HepG2 (cell line): Measurements from ENCODE around the gene DIAPH3. TPM values are rescaled to one million over a fixed set of nuclear protein-coding genes. Genes with fewer than 3 reads are reported as not detected.

ENCODE experiments used
- HBP1 ChIP-seq: IDR thresholded peaks from 2 replicates; pipeline ENCODE4 v1.6.1; 2016; ENCODE audit warnings: low read depth, control low read depth
- NONO ChIP-seq, 2 experiments: fragments of 450-650 bp in 1 of 2; sonication (generic) in 1 of 2; formaldehyde crosslinking in 1 of 2; IDR thresholded peaks in 1 of 2; conservative IDR thresholded peaks in 1 of 2; 2 replicates each; pipeline versions ENCODE4 v1.6.1 to v1.8.0; 2017 to 2022; ENCODE audit warnings: mild to moderate bottlenecking in 1 of 2, missing genetic modification reagents in 1 of 2, moderate library complexity in 1 of 2
- PHF8 ChIP-seq: sonication (generic); formaldehyde crosslinking; IDR thresholded peaks from 2 replicates; pipeline ENCODE4 v1.5.0; 2020; ENCODE audit warnings: missing genetic modification reagents
- SMAD1 ChIP-seq: sonication (generic); formaldehyde crosslinking; IDR thresholded peaks from 2 replicates; pipeline ENCODE4 v1.4.0; 2020; ENCODE audit warnings: missing genetic modification reagents, low read depth, mild to moderate bottlenecking, borderline replicate concordance
- SMAD3 ChIP-seq: sonication (generic); formaldehyde crosslinking; IDR thresholded peaks from 2 replicates; pipeline ENCODE4 v1.4.0; 2020; ENCODE audit warnings: missing genetic modification reagents
- ZNF180 ChIP-seq: sonication (generic); formaldehyde crosslinking; IDR thresholded peaks from 2 replicates; pipeline ENCODE4 v1.4.0; 2020; ENCODE audit warnings: low read depth, missing genetic modification reagents, borderline replicate concordance
- ZNF432 ChIP-seq: sonication (generic); formaldehyde crosslinking; IDR thresholded peaks from 2 replicates; pipeline ENCODE4 v1.5.0; 2020; ENCODE audit warnings: missing genetic modification reagents, mild to moderate bottlenecking, borderline replicate concordance
- ZNF468 ChIP-seq: sonication (generic); formaldehyde crosslinking; IDR thresholded peaks from 2 replicates; pipeline ENCODE4 v1.8.0; 2022; ENCODE audit warnings: mild to moderate bottlenecking, moderate library complexity, missing genetic modification reagents
- polyA plus RNA-seq, 8 experiments: library from polyadenylated mRNA; depleted of rRNA in 3 of 8; stranded (reverse) in 7 of 8; unstranded in 1 of 8; fragments of >200 nt; fragmentation: Illumina TruSeq in 4 of 8; extraction: Trizol in 4 of 8; gene quantifications; 2 replicates each; pipeline versions ENCODE4 v1.2.1 to v1.2.3, GENCODE V29; 2011 to 2016; ENCODE audit warnings: low read depth in 4 of 8, missing spikeins in 1 of 8, mixed read lengths in 1 of 8; ENCODE audit not compliant: insufficient read depth in 1 of 8
- total RNA-seq, 5 experiments: library from RNA; depleted of rRNA; stranded (reverse); fragments of >200 nt; fragmentation: Illumina TruSeq; extraction: Trizol; gene quantifications; 2 replicates each; pipeline ENCODE4 v1.2.3, GENCODE V29; 2016; ENCODE audit warnings: low read depth in 1 of 5
- TF ChIP-seq, protein P1 (sequence below): sonication (generic); formaldehyde crosslinking; IDR thresholded peaks from one replicate; pipeline ENCODE4 v1.5.1; 2020; ENCODE audit warnings: mild to moderate bottlenecking, missing genetic modification reagents; ENCODE audit errors: not compliant biosample characterization
- TF ChIP-seq, protein P2 (sequence below): fragments of 450-650 bp; IDR thresholded peaks from 2 replicates; pipeline ENCODE4 v1.6.1; 2017
- TF ChIP-seq, protein P3 (sequence below): IDR thresholded peaks from 2 replicates; pipeline ENCODE4 v1.6.1; 2016; ENCODE audit warnings: missing genetic modification reagents, missing compliant biosample characterization
- TF ChIP-seq, protein P4 (sequence below): IDR thresholded peaks from 2 replicates; pipeline ENCODE4 v1.4.0; 2020; ENCODE audit warnings: mild to moderate bottlenecking, missing genetic modification reagents

The DIAPH3 gene
- total and polyA plus RNA-seq, 2 of the 13 experiments (the other 11 are each of a cell fraction or from before 2014, with no cell fraction given): 4.0 to 9.3 TPM

- TF ChIP-seq, protein P1, sequence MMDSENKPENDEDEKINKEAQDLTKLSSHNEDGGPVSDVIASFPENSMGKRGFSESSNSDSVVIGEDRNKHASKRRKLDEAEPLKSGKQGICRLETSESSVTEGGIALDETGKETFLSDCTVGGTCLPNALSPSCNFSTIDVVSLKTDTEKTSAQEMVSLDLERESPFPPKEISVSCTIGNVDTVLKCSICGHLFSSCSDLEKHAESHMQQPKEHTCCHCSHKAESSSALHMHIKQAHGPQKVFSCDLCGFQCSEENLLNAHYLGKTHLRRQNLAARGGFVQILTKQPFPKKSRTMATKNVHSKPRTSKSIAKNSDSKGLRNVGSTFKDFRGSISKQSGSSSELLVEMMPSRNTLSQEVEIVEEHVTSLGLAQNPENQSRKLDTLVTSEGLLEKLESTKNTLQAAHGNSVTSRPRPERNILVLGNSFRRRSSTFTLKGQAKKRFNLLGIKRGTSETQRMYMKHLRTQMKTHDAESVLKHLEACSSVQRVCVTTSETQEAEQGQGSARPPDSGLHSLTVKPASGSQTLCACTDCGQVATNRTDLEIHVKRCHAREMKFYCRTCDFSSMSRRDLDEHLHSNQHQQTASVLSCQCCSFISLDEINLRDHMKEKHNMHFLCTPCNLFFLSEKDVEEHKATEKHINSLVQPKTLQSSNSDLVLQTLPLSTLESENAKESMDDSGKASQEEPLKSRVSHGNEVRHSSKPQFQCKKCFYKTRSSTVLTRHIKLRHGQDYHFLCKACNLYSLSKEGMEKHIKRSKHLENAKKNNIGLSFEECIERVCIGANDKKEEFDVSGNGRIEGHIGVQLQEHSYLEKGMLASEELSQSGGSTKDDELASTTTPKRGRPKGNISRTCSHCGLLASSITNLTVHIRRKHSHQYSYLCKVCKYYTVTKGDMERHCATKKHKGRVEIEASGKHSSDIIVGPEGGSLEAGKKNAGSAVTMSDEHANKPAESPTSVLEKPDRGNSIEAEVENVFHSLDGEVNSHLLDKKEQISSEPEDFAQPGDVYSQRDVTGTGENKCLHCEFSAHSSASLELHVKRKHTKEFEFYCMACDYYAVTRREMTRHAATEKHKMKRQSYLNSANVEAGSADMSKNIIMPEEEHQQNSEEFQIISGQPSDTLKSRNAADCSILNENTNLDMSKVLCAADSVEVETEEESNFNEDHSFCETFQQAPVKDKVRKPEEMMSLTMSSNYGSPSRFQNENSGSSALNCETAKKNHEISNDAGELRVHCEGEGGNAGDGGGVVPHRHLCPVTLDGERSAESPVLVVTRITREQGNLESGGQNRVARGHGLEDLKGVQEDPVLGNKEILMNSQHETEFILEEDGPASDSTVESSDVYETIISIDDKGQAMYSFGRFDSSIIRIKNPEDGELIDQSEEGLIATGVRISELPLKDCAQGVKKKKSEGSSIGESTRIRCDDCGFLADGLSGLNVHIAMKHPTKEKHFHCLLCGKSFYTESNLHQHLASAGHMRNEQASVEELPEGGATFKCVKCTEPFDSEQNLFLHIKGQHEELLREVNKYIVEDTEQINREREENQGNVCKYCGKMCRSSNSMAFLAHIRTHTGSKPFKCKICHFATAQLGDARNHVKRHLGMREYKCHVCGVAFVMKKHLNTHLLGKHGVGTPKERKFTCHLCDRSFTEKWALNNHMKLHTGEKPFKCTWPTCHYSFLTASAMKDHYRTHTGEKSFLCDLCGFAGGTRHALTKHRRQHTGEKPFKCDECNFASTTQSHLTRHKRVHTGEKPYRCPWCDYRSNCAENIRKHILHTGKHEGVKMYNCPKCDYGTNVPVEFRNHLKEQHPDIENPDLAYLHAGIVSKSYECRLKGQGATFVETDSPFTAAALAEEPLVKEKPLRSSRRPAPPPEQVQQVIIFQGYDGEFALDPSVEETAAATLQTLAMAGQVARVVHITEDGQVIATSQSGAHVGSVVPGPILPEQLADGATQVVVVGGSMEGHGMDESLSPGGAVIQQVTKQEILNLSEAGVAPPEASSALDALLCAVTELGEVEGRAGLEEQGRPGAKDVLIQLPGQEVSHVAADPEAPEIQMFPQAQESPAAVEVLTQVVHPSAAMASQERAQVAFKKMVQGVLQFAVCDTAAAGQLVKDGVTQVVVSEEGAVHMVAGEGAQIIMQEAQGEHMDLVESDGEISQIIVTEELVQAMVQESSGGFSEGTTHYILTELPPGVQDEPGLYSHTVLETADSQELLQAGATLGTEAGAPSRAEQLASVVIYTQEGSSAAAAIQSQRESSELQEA (CRISPR knock-in tag): peak; percentile 78
- TF ChIP-seq SMAD1 (CRISPR knock-in tag): peak; percentile 9; the same call in 1 of the 2 replicates
- peak; percentile 70; the same call in 1 of the 2 replicates for TF ChIP-seq SMAD3 (CRISPR knock-in tag)
- TF ChIP-seq ZNF432 (CRISPR knock-in tag): no peak
- TF ChIP-seq HBP1 (CRISPR knock-in tag): peak; percentile 94
- TF ChIP-seq ZNF180: no peak
- TF ChIP-seq, protein P2, sequence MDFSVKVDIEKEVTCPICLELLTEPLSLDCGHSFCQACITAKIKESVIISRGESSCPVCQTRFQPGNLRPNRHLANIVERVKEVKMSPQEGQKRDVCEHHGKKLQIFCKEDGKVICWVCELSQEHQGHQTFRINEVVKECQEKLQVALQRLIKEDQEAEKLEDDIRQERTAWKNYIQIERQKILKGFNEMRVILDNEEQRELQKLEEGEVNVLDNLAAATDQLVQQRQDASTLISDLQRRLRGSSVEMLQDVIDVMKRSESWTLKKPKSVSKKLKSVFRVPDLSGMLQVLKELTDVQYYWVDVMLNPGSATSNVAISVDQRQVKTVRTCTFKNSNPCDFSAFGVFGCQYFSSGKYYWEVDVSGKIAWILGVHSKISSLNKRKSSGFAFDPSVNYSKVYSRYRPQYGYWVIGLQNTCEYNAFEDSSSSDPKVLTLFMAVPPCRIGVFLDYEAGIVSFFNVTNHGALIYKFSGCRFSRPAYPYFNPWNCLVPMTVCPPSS: no peak
- no peak for TF ChIP-seq ZNF468 (CRISPR knock-in tag)
- TF ChIP-seq, protein P3, sequence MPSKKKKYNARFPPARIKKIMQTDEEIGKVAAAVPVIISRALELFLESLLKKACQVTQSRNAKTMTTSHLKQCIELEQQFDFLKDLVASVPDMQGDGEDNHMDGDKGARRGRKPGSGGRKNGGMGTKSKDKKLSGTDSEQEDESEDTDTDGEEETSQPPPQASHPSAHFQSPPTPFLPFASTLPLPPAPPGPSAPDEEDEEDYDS (CRISPR knock-in tag): peak; percentile 91
- TF ChIP-seq, protein P4, sequence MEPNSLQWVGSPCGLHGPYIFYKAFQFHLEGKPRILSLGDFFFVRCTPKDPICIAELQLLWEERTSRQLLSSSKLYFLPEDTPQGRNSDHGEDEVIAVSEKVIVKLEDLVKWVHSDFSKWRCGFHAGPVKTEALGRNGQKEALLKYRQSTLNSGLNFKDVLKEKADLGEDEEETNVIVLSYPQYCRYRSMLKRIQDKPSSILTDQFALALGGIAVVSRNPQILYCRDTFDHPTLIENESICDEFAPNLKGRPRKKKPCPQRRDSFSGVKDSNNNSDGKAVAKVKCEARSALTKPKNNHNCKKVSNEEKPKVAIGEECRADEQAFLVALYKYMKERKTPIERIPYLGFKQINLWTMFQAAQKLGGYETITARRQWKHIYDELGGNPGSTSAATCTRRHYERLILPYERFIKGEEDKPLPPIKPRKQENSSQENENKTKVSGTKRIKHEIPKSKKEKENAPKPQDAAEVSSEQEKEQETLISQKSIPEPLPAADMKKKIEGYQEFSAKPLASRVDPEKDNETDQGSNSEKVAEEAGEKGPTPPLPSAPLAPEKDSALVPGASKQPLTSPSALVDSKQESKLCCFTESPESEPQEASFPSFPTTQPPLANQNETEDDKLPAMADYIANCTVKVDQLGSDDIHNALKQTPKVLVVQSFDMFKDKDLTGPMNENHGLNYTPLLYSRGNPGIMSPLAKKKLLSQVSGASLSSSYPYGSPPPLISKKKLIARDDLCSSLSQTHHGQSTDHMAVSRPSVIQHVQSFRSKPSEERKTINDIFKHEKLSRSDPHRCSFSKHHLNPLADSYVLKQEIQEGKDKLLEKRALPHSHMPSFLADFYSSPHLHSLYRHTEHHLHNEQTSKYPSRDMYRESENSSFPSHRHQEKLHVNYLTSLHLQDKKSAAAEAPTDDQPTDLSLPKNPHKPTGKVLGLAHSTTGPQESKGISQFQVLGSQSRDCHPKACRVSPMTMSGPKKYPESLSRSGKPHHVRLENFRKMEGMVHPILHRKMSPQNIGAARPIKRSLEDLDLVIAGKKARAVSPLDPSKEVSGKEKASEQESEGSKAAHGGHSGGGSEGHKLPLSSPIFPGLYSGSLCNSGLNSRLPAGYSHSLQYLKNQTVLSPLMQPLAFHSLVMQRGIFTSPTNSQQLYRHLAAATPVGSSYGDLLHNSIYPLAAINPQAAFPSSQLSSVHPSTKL (CRISPR knock-in tag): peak; percentile 15; the same call in 1 of the 2 replicates
- TF ChIP-seq PHF8: peak; percentile 96
- TF ChIP-seq NONO (IDR thresholded peaks at IDR 0.05): no peak
- peak; percentile 89 for TF ChIP-seq NONO (CRISPR knock-in tag; conservative IDR thresholded peaks at IDR 0.05)
Observed at GRCh38 chr13:60163478-60164233, at the start of gene DIAPH3 (continued).
